Loucy (cell line): ENCODE results near the gene DLGAP1.

Source experiments
- H2AFZ ChIP-seq: fragments of 200-600 bp; sonication (generic); 2 replicates; pipeline ENCODE4 v1.6.0; 2016; ENCODE audit warnings: antibody characterized with exemption, mild to moderate bottlenecking, low read length, moderate library complexity
- H3F3A ChIP-seq: fragments of 200-600 bp; 2 replicates; pipeline ENCODE4 v1.6.0; 2016; ENCODE audit warnings: antibody characterized with exemption, low read depth, mild to moderate bottlenecking
- H3K27me3 ChIP-seq: fragments of 200-600 bp; sonication (generic); 2 replicates; pipeline ENCODE4 v1.6.1; 2014; ENCODE audit warnings: low read length, mild to moderate bottlenecking; ENCODE audit not compliant: insufficient read depth, poor library complexity, severe bottlenecking
- H3K36me3 ChIP-seq: fragments of 200-600 bp; sonication (generic); 2 replicates; pipeline ENCODE4 v1.6.1; 2016; ENCODE audit warnings: low read length; ENCODE audit not compliant: insufficient read depth
- H3K4me1 ChIP-seq: fragments of 200-600 bp; sonication (generic); 2 replicates; pipeline ENCODE4 v1.5.1; 2014; ENCODE audit warnings: low read length, mild to moderate bottlenecking; ENCODE audit not compliant: insufficient read depth, poor library complexity, severe bottlenecking
- H3K4me2 ChIP-seq: fragments of 200-600 bp; sonication (generic); 2 replicates; pipeline ENCODE4 v1.6.0; 2014; ENCODE audit warnings: antibody characterized with exemption, low read length, low read depth, mild to moderate bottlenecking; ENCODE audit not compliant: poor library complexity, severe bottlenecking
- H3K4me3 ChIP-seq: fragments of 200-600 bp; sonication (generic); 2 replicates; pipeline ENCODE4 v1.5.1; 2014; ENCODE audit warnings: low read length, mild to moderate bottlenecking, mixed read lengths; ENCODE audit not compliant: poor library complexity, severe bottlenecking
- H3K79me2 ChIP-seq: fragments of 200-600 bp; sonication (generic); 2 replicates; pipeline ENCODE4 v1.6.1; 2014; ENCODE audit warnings: low read length; ENCODE audit not compliant: insufficient read depth
- H3K9ac ChIP-seq: fragments of 200-600 bp; sonication (generic); 2 replicates; pipeline ENCODE4 v1.6.0; 2014; ENCODE audit warnings: mild to moderate bottlenecking, low read depth, low read length, moderate library complexity; ENCODE audit not compliant: poor library complexity, severe bottlenecking
- H3K9me2 ChIP-seq: fragments of 200-600 bp; sonication (generic); replicated peaks from 2 replicates; pipeline ENCODE4 v1.6.1; 2016; ENCODE audit warnings: low read depth, low read length, mixed read lengths
- H3K9me3 ChIP-seq: fragments of 200-600 bp; sonication (generic); 2 replicates; pipeline ENCODE4 v1.6.1; 2014; ENCODE audit warnings: mild to moderate bottlenecking, antibody characterized with exemption, low read length, low read depth; ENCODE audit not compliant: insufficient read depth
- H4K20me1 ChIP-seq: fragments of 200-600 bp; sonication (generic); 2 replicates; pipeline ENCODE4 v1.6.0; 2014; ENCODE audit warnings: antibody characterized with exemption, low read length, mild to moderate bottlenecking; ENCODE audit not compliant: insufficient read depth, poor library complexity, severe bottlenecking
- CTCF ChIP-seq: fragments of 200-600 bp; sonication (generic); conservative IDR thresholded peaks from 2 replicates; pipeline ENCODE4 v1.5.1; 2014; ENCODE audit warnings: mild to moderate bottlenecking, antibody characterized with exemption, low read length
- EZH2phosphoT487 ChIP-seq: fragments of 200-600 bp; IDR thresholded peaks from 2 replicates; pipeline ENCODE4 v1.6.1; 2018; ENCODE audit warnings: antibody characterized with exemption, mild to moderate bottlenecking, moderate library complexity, borderline replicate concordance

The DLGAP1 gene

GRCh38 chr18:3631887-3632286 lies 823.2 kb downstream of the DLGAP1 start:
- Histone ChIP-seq H3K9ac (no peak overlapping the region), H3K4me1 (no peaks in the 10 kb centered on the region), H3K9me2 (no peaks in the 10 kb centered on the region), H3K9me3 (no peaks in the 10 kb centered on the region), H3K4me2 (no peak overlapping the region), H3K36me3 (no peaks in the 10 kb centered on the region), H3K4me3 (no peak overlapping the region), H3K27me3 (no peaks in the 10 kb centered on the region), H3K79me2 (no peaks in the 10 kb centered on the region), H4K20me1 (no peaks in the 10 kb centered on the region), H2AFZ (no peak overlapping the region), H3F3A (no peaks in the 10 kb centered on the region)
- TF ChIP-seq CTCF (no peak), EZH2phosphoT487 (no peak)

GRCh38 chr18:3626929-3627458 lies 828.1 kb downstream of the DLGAP1 start:
- no peak overlapping the region for H3K9ac ChIP-seq

GRCh38 chr18:3625742-3626091 lies 829.4 kb downstream of the DLGAP1 start:
- Histone ChIP-seq H3K4me1 (peaks cover 10% of the 10 kb centered on the region), H3K79me2 (no peaks in the 10 kb centered on the region), H3K9me2 (no peaks in the 10 kb centered on the region), H3K9ac (no peak overlapping the region), H3F3A (no peaks in the 10 kb centered on the region), H3K4me3 (no peak overlapping the region), H2AFZ (no peak overlapping the region), H3K9me3 (no peaks in the 10 kb centered on the region), H3K4me2 (no peak overlapping the region), H3K36me3 (no peaks in the 10 kb centered on the region), H4K20me1 (no peaks in the 10 kb centered on the region), H3K27me3 (no peaks in the 10 kb centered on the region)
- TF ChIP-seq CTCF (no peak), EZH2phosphoT487 (no peak)

More at GRCh38 chr18:3626929-3627458, 828.1 kb downstream of the DLGAP1 start:
- H3K4me3 ChIP-seq = no peak overlapping the region
- peaks cover 10% of the 10 kb centered on the region for H3K4me1 ChIP-seq
- H3K9me3 ChIP-seq = no peaks in the 10 kb centered on the region
- H3K9me2 ChIP-seq = no peaks in the 10 kb centered on the region
- no peaks in the 10 kb centered on the region for H3K79me2 ChIP-seq
- no peak for TF ChIP-seq EZH2phosphoT487
- no peak for TF ChIP-seq CTCF
- H3K36me3 ChIP-seq = no peaks in the 10 kb centered on the region
- no peak overlapping the region for H2AFZ ChIP-seq
- no peaks in the 10 kb centered on the region for H3K27me3 ChIP-seq
- no peaks in the 10 kb centered on the region for H4K20me1 ChIP-seq
- no peak overlapping the region for H3K4me2 ChIP-seq
- no peaks in the 10 kb centered on the region for H3F3A ChIP-seq
